Activated CD4-positive, alpha-beta T cell treated with anti-CD3 and anti-CD28 coated beads for 36 hours (primary cell): ENCODE measurements around the gene ATP2C2. TPM values are rescaled to one million over a fixed set of nuclear protein-coding genes. Genes with fewer than 3 reads are reported as not detected.
"Not testable (repeated sequence)": the region's sequence is repeated elsewhere in the genome, so short reads cannot be mapped to it uniquely, and the experiment has no call there.

Experiments
- ATAC-seq: fragments of 200-7000 bp; cut with Tn5 transposase; one replicate; pipeline ENCODE4 v1.10.0; 2021; ENCODE audit warnings: mild to moderate bottlenecking, moderate library complexity
- CTCF ChIA-PET: fragments of 350-600 bp; sonication (Branson Sonifier 250); formaldehyde crosslinking; loops from one replicate; lab custom pipeline; 2021; ENCODE audit warnings: antibody characterized with exemption; lab: Charles Lee
- POLR2A ChIA-PET: fragments of 350-600 bp; sonication (Branson Sonifier 250); formaldehyde crosslinking; loops from one replicate; lab custom pipeline; 2021; ENCODE audit warnings: antibody characterized with exemption, inconsistent platforms; lab: Charles Lee
- DNase-seq: peaks from one replicate; pipeline ENCODE4 v3.0.0-alpha.2; 2020
- H3K27ac Mint-ChIP-seq: one replicate; pipeline ENCODE4 v1.8.0; 2021; ENCODE audit warnings: mixed read lengths
- H3K27me3 Mint-ChIP-seq: one replicate; pipeline ENCODE4 v1.8.0; 2021; ENCODE audit warnings: mixed read lengths
- H3K36me3 Mint-ChIP-seq: one replicate; pipeline ENCODE4 v1.8.0; 2021; ENCODE audit warnings: low read depth, mixed read lengths
- H3K4me1 Mint-ChIP-seq: one replicate; pipeline ENCODE4 v1.8.0; 2021; ENCODE audit warnings: mixed read lengths
- H3K4me3 Mint-ChIP-seq: one replicate; pipeline ENCODE4 v1.8.0; 2021; ENCODE audit warnings: mild to moderate bottlenecking, moderate library complexity, mixed read lengths
- H3K9me3 Mint-ChIP-seq: one replicate; pipeline ENCODE4 v1.8.0; 2021; ENCODE audit warnings: low read depth, mixed read lengths
- intact Hi-C, 2 experiments: fragments of 100-400 bp; cut with DNase I in 1 of 2; cut with micrococcal nuclease in 1 of 2; formaldehyde crosslinking; loops; one replicate each; pipeline versions ENCODE4 v1.14.2 to v1.15.1; 2022 to 2024; cut with DNase I, micrococcal nuclease
- total RNA-seq, 2 experiments: library from RNA; stranded (reverse); gene quantifications; one replicate each; pipeline ENCODE4 v1.2.3, GENCODE V29; 2021

ATP2C2 gene
- total RNA-seq, 2 experiments from 2014 or later: not detected

- POLR2A ChIA-PET: no interaction called here
- H3K27ac Mint-ChIP-seq: no peak overlapping the region
- ATAC-seq (no peak), DNase-seq (no peak)
- no peaks in the 10 kb centered on the region for H3K4me1 Mint-ChIP-seq
- no peaks in the 10 kb centered on the region for H3K36me3 Mint-ChIP-seq
- H3K9me3 Mint-ChIP-seq: peaks cover 6% of the 10 kb centered on the region
- intact Hi-C loops: no loop called here
- H3K27me3 Mint-ChIP-seq: no peaks in the 10 kb centered on the region
- CTCF ChIA-PET: no interaction called here
- no peak overlapping the region for H3K4me3 Mint-ChIP-seq
Measured at GRCh38 chr16:84341528-84342295, 26.6 kb upstream of the ATP2C2 start.

- CTCF ChIA-PET: interaction anchor here (0.7 kb wide), 1 partner anchor 85 kb away, joined by 6 read pairs; no protein-coding TSS in a partner anchor
- ATAC-seq, POLR2A ChIA-PET: not testable (repeated sequence)
Measured at GRCh38 chr16:84343800-84344199, 24.5 kb upstream of the ATP2C2 start.

GRCh38 chr16:84344781-84345180, 23.6 kb upstream of the ATP2C2 start:
- ChIA-PET CTCF (no interaction called here), POLR2A (no interaction called here)
- H3K27me3 Mint-ChIP-seq: no peaks in the 10 kb centered on the region
- H3K9me3 Mint-ChIP-seq: no peaks in the 10 kb centered on the region
- H3K36me3 Mint-ChIP-seq: no peaks in the 10 kb centered on the region
- no peak for ATAC-seq
- H3K4me3 Mint-ChIP-seq: no peak overlapping the region
- intact Hi-C loops: no loop called here
- DNase-seq: no peak
- H3K27ac Mint-ChIP-seq: no peak overlapping the region
- H3K4me1 Mint-ChIP-seq: no peaks in the 10 kb centered on the region

More at GRCh38 chr16:84343800-84344199, 24.5 kb upstream of the ATP2C2 start:
- H3K27me3 Mint-ChIP-seq, H3K9me3 Mint-ChIP-seq, intact Hi-C loops, H3K36me3 Mint-ChIP-seq, H3K4me1 Mint-ChIP-seq, H3K27ac Mint-ChIP-seq, DNase-seq, H3K4me3 Mint-ChIP-seq: not testable (repeated sequence)

GRCh38 chr16:84347161-84347560, 21.2 kb upstream of the ATP2C2 start:
- H3K4me3 Mint-ChIP-seq: no peak overlapping the region
- intact Hi-C loops: no loop called here
- H3K4me1 Mint-ChIP-seq: no peaks in the 10 kb centered on the region
- no peak overlapping the region for H3K27ac Mint-ChIP-seq
- DNase-seq: no peak
- CTCF ChIA-PET: no interaction called here
- H3K9me3 Mint-ChIP-seq: no peaks in the 10 kb centered on the region
- no peaks in the 10 kb centered on the region for H3K27me3 Mint-ChIP-seq
- POLR2A ChIA-PET: no interaction called here
- no peak for ATAC-seq
- H3K36me3 Mint-ChIP-seq: no peaks in the 10 kb centered on the region

- CTCF ChIA-PET: no interaction called here
Measured at GRCh38 chr16:84348386-84348888, 19.9 kb upstream of the ATP2C2 start.

GRCh38 chr16:84349862-84350684, 18.3 kb upstream of the ATP2C2 start:
- POLR2A ChIA-PET: no interaction called here

More at GRCh38 chr16:84348386-84348888, 19.9 kb upstream of the ATP2C2 start:
- ATAC-seq (no peak), DNase-seq (no peak)
- no peaks in the 10 kb centered on the region for H3K4me1 Mint-ChIP-seq
- no peak overlapping the region for H3K27ac Mint-ChIP-seq
- no peaks in the 10 kb centered on the region for H3K36me3 Mint-ChIP-seq
- POLR2A ChIA-PET: interaction anchor here (0.8 kb wide), 1 partner anchor 41 kb away, joined by 3 read pairs; no protein-coding TSS in a partner anchor
- H3K27me3 Mint-ChIP-seq: no peaks in the 10 kb centered on the region
- no peaks in the 10 kb centered on the region for H3K9me3 Mint-ChIP-seq
- intact Hi-C loops: no loop called here
- H3K4me3 Mint-ChIP-seq: no peak overlapping the region

DNA sequence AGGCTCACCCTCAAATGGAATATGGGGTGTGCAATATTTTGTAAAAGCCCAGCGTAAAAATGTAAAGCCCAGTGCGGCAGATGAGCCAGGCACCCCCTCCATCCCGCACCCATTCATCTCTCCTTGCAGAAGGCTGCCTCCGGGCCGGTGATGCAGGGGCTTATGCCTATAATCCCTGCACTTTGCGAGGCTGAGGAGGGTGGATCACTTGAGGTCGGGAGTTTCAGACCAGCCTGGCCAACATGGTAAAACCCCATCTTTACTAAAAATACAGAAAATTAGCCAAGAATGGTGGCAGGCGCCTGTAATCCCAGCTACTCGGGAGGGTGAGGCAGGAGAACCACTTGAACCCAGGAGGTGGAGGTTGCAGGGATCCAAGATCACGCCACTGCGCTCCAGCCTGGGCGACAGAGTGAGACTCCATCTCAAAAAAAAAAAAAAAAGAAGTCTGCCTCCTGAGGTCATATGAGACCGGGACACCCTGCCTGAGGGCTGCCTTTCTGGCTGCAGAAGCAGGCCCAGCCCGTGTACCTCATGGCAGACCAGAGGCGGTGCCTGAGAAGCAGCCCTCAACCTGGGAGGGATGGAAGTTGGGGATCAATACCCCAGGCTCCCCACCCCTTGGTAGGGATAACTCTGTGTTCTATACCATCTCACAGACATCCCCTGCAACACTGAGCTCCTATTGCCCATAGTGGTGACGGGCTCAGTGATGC, 17.5 kb upstream of the ATP2C2 start:
- no peak overlapping the region for H3K4me3 Mint-ChIP-seq
- no peak for ATAC-seq
- no peaks in the 10 kb centered on the region for H3K27me3 Mint-ChIP-seq
- no peaks in the 10 kb centered on the region for H3K9me3 Mint-ChIP-seq
- no peak overlapping the region for H3K27ac Mint-ChIP-seq
- CTCF ChIA-PET: interaction anchor here (0.8 kb wide), 1 partner anchor 38 kb away, joined by 3 read pairs; no protein-coding TSS in a partner anchor
- no peaks in the 10 kb centered on the region for H3K4me1 Mint-ChIP-seq
- H3K36me3 Mint-ChIP-seq: no peaks in the 10 kb centered on the region
- POLR2A ChIA-PET: interaction anchor here (0.6 kb wide), 1 partner anchor 460 kb away, joined by 3 read pairs; no protein-coding TSS in a partner anchor
- intact Hi-C loops: no loop called here
- no peak for DNase-seq

More at GRCh38 chr16:84349862-84350684, 18.3 kb upstream of the ATP2C2 start:
- Mint-ChIP-seq H3K4me1 (no peaks in the 10 kb centered on the region), H3K4me3 (no peak overlapping the region), H3K9me3 (no peaks in the 10 kb centered on the region), H3K27me3 (no peaks in the 10 kb centered on the region), H3K27ac (no peak overlapping the region), H3K36me3 (no peaks in the 10 kb centered on the region)
- ATAC-seq (no peak), DNase-seq (no peak)
- CTCF ChIA-PET: no interaction called here
- intact Hi-C loops: no loop called here

GRCh38 chr16:84351630-84352029, 16.7 kb upstream of the ATP2C2 start:
- Mint-ChIP-seq H3K9me3 (no peaks in the 10 kb centered on the region), H3K4me3 (no peak overlapping the region), H3K36me3 (no peaks in the 10 kb centered on the region), H3K27me3 (no peaks in the 10 kb centered on the region), H3K4me1 (no peaks in the 10 kb centered on the region), H3K27ac (no peak overlapping the region)
- ChIA-PET POLR2A (no interaction called here), CTCF (interaction anchor here (0.8 kb wide), 1 partner anchor 38 kb away, joined by 3 read pairs; no protein-coding TSS in a partner anchor)
- intact Hi-C loops: no loop called here
- ATAC-seq (no peak), DNase-seq (no peak)

DNA sequence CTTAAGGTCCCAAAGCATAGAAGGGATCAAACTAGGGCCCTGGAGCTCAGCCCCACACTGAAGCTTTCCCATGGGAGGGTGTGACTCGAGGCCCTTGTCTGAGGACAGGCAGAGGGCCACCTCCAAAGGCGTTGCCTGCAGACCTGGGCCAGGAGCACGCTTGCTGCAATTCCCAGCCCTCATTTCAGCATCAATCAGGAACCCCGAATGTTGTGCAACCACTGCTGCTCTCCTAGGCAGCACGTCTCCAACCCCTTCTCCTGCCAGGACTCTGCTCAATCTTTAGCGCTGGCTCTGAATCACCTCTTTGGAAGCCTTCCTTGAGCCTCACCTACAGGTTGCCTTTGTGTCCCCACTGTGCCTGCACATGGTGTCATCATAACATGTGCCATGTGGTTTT, 14.0 kb upstream of the ATP2C2 start:
- ChIA-PET CTCF (no interaction called here), POLR2A (interaction anchor here (0.6 kb wide), 1 partner anchor 166 kb away, joined by 7 read pairs; no protein-coding TSS in a partner anchor)
- Mint-ChIP-seq H3K4me3 (no peak overlapping the region), H3K27me3 (no peaks in the 10 kb centered on the region), H3K9me3 (no peaks in the 10 kb centered on the region), H3K36me3 (no peaks in the 10 kb centered on the region), H3K4me1 (peaks cover 10% of the 10 kb centered on the region), H3K27ac (no peak overlapping the region)
- ATAC-seq (no peak), DNase-seq (no peak)
- intact Hi-C loops: no loop called here

DNA sequence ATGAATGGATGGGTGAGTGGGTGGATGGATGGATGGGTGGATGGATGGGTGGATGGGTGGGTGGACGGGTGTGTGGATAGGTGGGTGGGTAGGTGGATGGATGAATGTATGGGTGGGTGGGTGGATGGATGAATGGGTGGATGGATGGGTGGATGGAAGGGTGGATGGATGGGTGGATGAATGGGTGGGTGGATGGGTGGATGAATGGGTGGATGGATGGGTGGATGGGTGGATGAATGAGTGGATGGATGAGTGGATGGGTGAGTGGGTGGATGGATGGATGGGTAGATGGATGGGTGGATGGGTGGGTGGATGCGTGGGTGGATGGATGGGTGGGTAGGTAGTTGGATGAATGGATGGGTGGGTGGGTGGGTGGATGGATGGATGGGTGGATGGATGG, 13.2 kb upstream of the ATP2C2 start:
- POLR2A ChIA-PET: no interaction called here
- Mint-ChIP-seq H3K4me3 (no peak overlapping the region), H3K9me3 (no peaks in the 10 kb centered on the region), H3K36me3 (no peaks in the 10 kb centered on the region), H3K4me1 (peaks cover 18% of the 10 kb centered on the region), H3K27ac (no peak overlapping the region), H3K27me3 (no peaks in the 10 kb centered on the region)
- ATAC-seq (no peak), DNase-seq (no peak)
- CTCF ChIA-PET: no interaction called here
- intact Hi-C loops: no loop called here

- no peak for ATAC-seq
- intact Hi-C loops: no loop called here
- ChIA-PET POLR2A (no interaction called here), CTCF (no interaction called here)
- Mint-ChIP-seq H3K4me3 (no peak overlapping the region), H3K4me1 (peaks cover 28% of the 10 kb centered on the region), H3K36me3 (no peaks in the 10 kb centered on the region), H3K27me3 (no peaks in the 10 kb centered on the region), H3K27ac (no peak overlapping the region), H3K9me3 (no peaks in the 10 kb centered on the region)
- DNase-seq: no peak
Measured at GRCh38 chr16:84356176-84356575, 12.2 kb upstream of the ATP2C2 start.
